HL-60 (cell line): ENCODE results near the gene CPED1.

Experiments
- CTCF ChIP-seq: IDR thresholded peaks from one replicate; pipeline ENCODE4 v1.5.1; 2011; ENCODE audit warnings: low read length, control low read depth, inconsistent platforms; ENCODE audit not compliant: insufficient read depth
- GABPA ChIP-seq: IDR thresholded peaks from 2 replicates; pipeline ENCODE4 v1.6.1; 2012; ENCODE audit warnings: low read depth
- POLR2AphosphoS5 ChIP-seq: IDR thresholded peaks from 2 replicates; pipeline ENCODE4 v1.6.1; 2012; ENCODE audit warnings: low read depth
- REST ChIP-seq: IDR thresholded peaks from 2 replicates; pipeline ENCODE4 v1.6.1; 2012; ENCODE audit warnings: low read depth; ENCODE audit not compliant: insufficient replicate concordance

- no peak for TF ChIP-seq CTCF
- no peak for TF ChIP-seq GABPA
- TF ChIP-seq POLR2AphosphoS5 = no peak
- TF ChIP-seq REST = no peak
These were observed 206.5 kb downstream of the CPED1 start for GRCh38 chr7:121195010-121195409.
